Pancreas (tissue), 10 donors: Measurements from ENCODE around the gene CYP11A1. TPM values are rescaled to one million over a fixed set of nuclear protein-coding genes. Genes with fewer than 3 reads are reported as not detected.

Experiments
- ATAC-seq, 4 donors: fragments of 200-7000 bp; cut with Tn5 transposase; one replicate each; pipeline versions ENCODE4 v1.8.0 to v1.9.1; 2020; ENCODE audit warnings: mild to moderate bottlenecking in 4 of 4, moderate library complexity in 4 of 4
- DNase-seq, 6 donors: peaks; one replicate each; pipeline ENCODE4 v3.0.0-alpha.2; 2020
- FAIRE-seq: peaks from 2 replicates; lab custom pipeline; 2012; peaks lifted over from hg19 to GRCh38; lab: Jason Lieb, UNC
- H3K27ac ChIP-seq, 4 donors: fragments of 200-600 bp; sonication (generic); 1 replicate in 3 of 4; 2 replicates in 1 of 4; pipeline versions ENCODE4 v1.5.0 to v1.8.0; 2020
- H3K27me3 ChIP-seq, 4 donors: fragments of 200-600 bp; one replicate each; pipeline ENCODE4 v1.8.0; 2021
- H3K36me3 ChIP-seq, 3 donors: fragments of 200-600 bp; sonication (generic) in 1 of 3; one replicate each; pipeline versions ENCODE4 v1.5.0 to v1.8.0; 2020 to 2021
- H3K4me1 ChIP-seq, 3 donors: fragments of 200-600 bp; one replicate each; pipeline ENCODE4 v1.8.0; 2021
- H3K4me3 ChIP-seq, 4 donors: fragments of 200-600 bp; sonication (generic) in 2 of 4; one replicate each; pipeline versions ENCODE4 v1.5.0 to v1.8.0; 2020 to 2021
- H3K9me3 ChIP-seq, 4 donors: fragments of 200-600 bp; one replicate each; pipeline ENCODE4 v1.8.0; 2021
- CTCF ChIP-seq, 4 donors: fragments of 200-600 bp; sonication (generic) in 3 of 4; IDR thresholded peaks; one replicate each; pipeline versions ENCODE4 v1.5.0 to v1.8.0; 2021; ENCODE audit warnings: antibody characterized with exemption in 4 of 4
- WGBS, 2 donors: extraction: QIAGEN DNeasy Blood & Tissue Kit; methylation state at CpG; one replicate each; pipeline ENCODE4 v1.1.7; 2013; 5-methylcytosine and 5-hydroxymethylcytosine counted together
- intact Hi-C, 3 donors: fragments of 100-400 bp; cut with DNase I; formaldehyde crosslinking; loops; one replicate each; pipeline versions ENCODE4 v1.11.1 to v1.14.2; 2022
- polyA plus RNA-seq, 2 donors: library from polyadenylated mRNA; stranded (reverse); fragments of 200-250 nt; gene quantifications; one replicate each; pipeline ENCODE4 v1.2.3, GENCODE V29; 2013
- total RNA-seq, 6 donors: library from RNA; stranded (reverse); fragmentation: NEBNext Ultra II Directional in 4 of 6; extraction: Animal tissue kit (Norgen Biotek cat#: 25700) in 4 of 6; gene quantifications; one replicate each; pipeline versions ENCODE4 v1.2.1 to v1.2.4, GENCODE V29; 2021 to 2023
- donor health status: healthy with polysubstance abuse.
- donor health status: DM: no; HTN: no; CAD: no; lungs with moderate emphysema.
- donor health status: DM: no; HTN: no; CAD: no.
- donor health status: control.
- donor health status: control.
- donor health status: Bipolar disorder and iron deficiency.
- donor health status: DM: yes; HTN: yes; CAD: no.
- donor health status: DM: no; HTN: no; CAD: no.
- donor health status: DM: no; HTN: no; CAD: no.
- donor health status: DM: yes; HTN: yes; CAD: no.

The CYP11A1 gene
- total and polyA plus RNA-seq, 8 donors, result 0.09 to 0.66 (median 0.28) TPM; not detected in 3

- no peaks in the 10 kb centered on the region for H3K36me3 ChIP-seq
- intact Hi-C loops, result no loop called here
- no peak for TF ChIP-seq CTCF (IDR thresholded peaks at IDR 0.05)
- no peak for FAIRE-seq
- H3K4me1 ChIP-seq, result no peaks in the 10 kb centered on the region
- no peaks in the 10 kb centered on the region for H3K9me3 ChIP-seq
- no peak overlapping the region for H3K4me3 ChIP-seq
- no peak for DNase-seq
- H3K27me3 ChIP-seq, result peaks cover 0 to 4% (median 0%) of the 10 kb centered on the region in 4 donors
- H3K27ac ChIP-seq, result no peak overlapping the region
- ATAC-seq, result no peak
- WGBS, 2 donors, result 38 to 42% methylated on average over 6 to 7 of the region's 7 CpGs
These were observed 65.7 kb downstream of the CYP11A1 start for GRCh38 chr15:74301583-74302361.

GRCh38 chr15:74300057-74300795 is 67.2 kb downstream of the CYP11A1 start:
- Histone ChIP-seq H3K27me3 (no peaks in the 10 kb centered on the region), H3K4me3 (no peak overlapping the region), H3K36me3 (no peaks in the 10 kb centered on the region), H3K27ac (no peak overlapping the region), H3K4me1 (no peaks in the 10 kb centered on the region), H3K9me3 (no peaks in the 10 kb centered on the region)
- FAIRE-seq (no peak), DNase-seq (peak in 1 of 6 donors; percentile 20), ATAC-seq (no peak)
- no peak for TF ChIP-seq CTCF (IDR thresholded peaks at IDR 0.05)
- intact Hi-C loops, result no loop called here
- 33 to 39% methylated on average over 26 of the region's 26 CpGs for WGBS, 2 donors

GRCh38 chr15:74297887-74298286 is 69.6 kb downstream of the CYP11A1 start:
- Histone ChIP-seq H3K9me3 (no peaks in the 10 kb centered on the region), H3K36me3 (no peaks in the 10 kb centered on the region), H3K4me1 (no peaks in the 10 kb centered on the region), H3K27me3 (no peaks in the 10 kb centered on the region), H3K4me3 (no peak overlapping the region), H3K27ac (no peak overlapping the region)
- 6 to 16% methylated on average over 1 of the region's 1 CpG for WGBS, 2 donors
- no peak for TF ChIP-seq CTCF (IDR thresholded peaks at IDR 0.05)
- DNase-seq (no peak), ATAC-seq (no peak), FAIRE-seq (no peak)
- intact Hi-C loops, result no loop called here

- DNase-seq, result no peak
- no peak overlapping the region for H3K4me3 ChIP-seq
- ATAC-seq, result no peak
- no peak for FAIRE-seq
- WGBS, 2 donors, result 28 to 46% methylated on average over 6 of the region's 6 CpGs
- no peaks in the 10 kb centered on the region for H3K27me3 ChIP-seq
- no peaks in the 10 kb centered on the region for H3K4me1 ChIP-seq
- H3K36me3 ChIP-seq, result no peaks in the 10 kb centered on the region
- H3K27ac ChIP-seq, result no peak overlapping the region
- TF ChIP-seq CTCF (IDR thresholded peaks at IDR 0.05), result no peak
- intact Hi-C loops, result no loop called here
- H3K9me3 ChIP-seq, result no peaks in the 10 kb centered on the region
These were observed 71.6 kb downstream of the CYP11A1 start for GRCh38 chr15:74295800-74296199.
